SK-N-SH treated with all-trans-retinoic acid at 6 μM for 48 hours (cell line): Measurements from ENCODE around the gene AGBL1.

ENCODE experiments used
- ARNTL ChIP-seq: fragments of 450-650 bp; formaldehyde crosslinking; IDR thresholded peaks from 2 replicates; pipeline ENCODE4 v1.5.0; 2020; ENCODE audit warnings: low read depth, mild to moderate bottlenecking, moderate library complexity, borderline replicate concordance
- TCF4 ChIP-seq: fragments of 250-450 bp; sonication (Bioruptor Pico); IDR thresholded peaks from 2 replicates; pipeline ENCODE4 v1.8.0; 2021; ENCODE audit warnings: mild to moderate bottlenecking, moderate library complexity, borderline replicate concordance
- TOX ChIP-seq: fragments of 250-450 bp; sonication (Bioruptor Pico); IDR thresholded peaks from 2 replicates; pipeline ENCODE4 v1.8.0; 2021; ENCODE audit warnings: mild to moderate bottlenecking, moderate library complexity, borderline replicate concordance
- ZFP3 ChIP-seq: fragments of 250-450 bp; sonication (Bioruptor Pico); IDR thresholded peaks from 2 replicates; pipeline ENCODE4 v1.5.0; 2020; ENCODE audit warnings: mild to moderate bottlenecking, moderate library complexity

- TF ChIP-seq TCF4 (CRISPR knock-in tag) (no peak), ZFP3 (no peak), ARNTL (no peak), TOX (CRISPR knock-in tag) (no peak)
Observed at GRCh38 chr15:86870846-86871245, 791.2 kb downstream of the AGBL1 start.
